ENCODE data around the gene SYNC. TPM values are rescaled to one million over a fixed set of nuclear protein-coding genes. Genes with fewer than 3 reads are reported as not detected.

The SYNC gene
- total RNA-seq, 2 donors from 2014 or later = 2.3 to 4.9 TPM

GRCh38 chr1:32742199-32742947, 39.8 kb upstream of the SYNC start:
- H3K36me3 ChIP-seq (replicated peaks in 1 of 2; ENCODE audit: insufficient read depth in 1 of 2, low read depth in 2 of 2) = no peaks in the 10 kb centered on the region
- WGBS, 2 donors = 3% methylated on average over 28 of the region's 28 CpGs; no CpG with 5 or more reads in 1 of the 2 donors
- H3K27me3 ChIP-seq = no peaks in the 10 kb centered on the region
- peak overlapping the region; percentile 93 to 100 (median 98) for H3K27ac ChIP-seq
- TF ChIP-seq POLR2A (IDR thresholded peaks at IDR 0.05) (peak; percentile 49 to 87 (median 80)), CTCF (IDR thresholded peaks at IDR 0.05) (no peak)
- H3K9me3 ChIP-seq = no peaks in the 10 kb centered on the region
- ATAC-seq (peak; percentile 62), DNase-seq (peak; percentile 63 to 74 (median 70))
- H3K4me1 ChIP-seq = peaks cover 64% of the 10 kb centered on the region
- peak overlapping the region; percentile 76 to 83 for H3K4me3 ChIP-seq
- intact Hi-C loops (cut with DNase I) = no loop called here

GRCh38 chr1:32741413-32742198, 39.0 kb upstream of the SYNC start:
- 0 to 1% methylated on average over 15 to 49 of the region's 103 CpGs for WGBS, 2 donors
- Histone ChIP-seq H3K27me3 (no peaks in the 10 kb centered on the region), H3K9me3 (no peaks in the 10 kb centered on the region), H3K4me1 (peaks cover 70% of the 10 kb centered on the region), H3K4me3 (peak overlapping the region; percentile 76 to 83), H3K27ac (peak overlapping the region; percentile 93 to 100 (median 98)), H3K36me3 (replicated peaks in 1 of 2; ENCODE audit: insufficient read depth in 1 of 2, low read depth in 2 of 2) (no peaks in the 10 kb centered on the region)
- intact Hi-C loops (cut with DNase I) = no loop called here
- DNase-seq (peak in 2 of 4 donors; percentile 50), ATAC-seq (peak; percentile 71)
- TF ChIP-seq CTCF (IDR thresholded peaks at IDR 0.05) (peak in 6 of 7 experiments; percentile 17 to 52 (median 31)), POLR2A (IDR thresholded peaks at IDR 0.05) (peak in 2 of 3 donors; percentile 26 to 31)

- Histone ChIP-seq H3K27me3 (no peaks in the 10 kb centered on the region), H3K36me3 (replicated peaks in 1 of 2; ENCODE audit: insufficient read depth in 1 of 2, low read depth in 2 of 2) (no peaks in the 10 kb centered on the region), H3K4me3 (peak overlapping the region; percentile 41 to 59), H3K9me3 (no peaks in the 10 kb centered on the region), H3K27ac (peak overlapping the region; percentile 93 to 100 (median 98)), H3K4me1 (peaks cover 65% of the 10 kb centered on the region)
- no peak for TF ChIP-seq POLR2A (IDR thresholded peaks at IDR 0.05)
- TF ChIP-seq CTCF (IDR thresholded peaks at IDR 0.05) = no peak
- DNase-seq (no peak), ATAC-seq (no peak)
- WGBS, 2 donors = 13 to 17% methylated on average over 7 to 10 of the region's 10 CpGs
- intact Hi-C loops (cut with DNase I) = no loop called here
These were observed 38.5 kb upstream of the SYNC start for GRCh38 chr1:32741059-32741412.

GRCh38 chr1:32736812-32737791, 34.5 kb upstream of the SYNC start:
- intact Hi-C loops (cut with DNase I) = no loop called here
- Histone ChIP-seq H3K27me3 (no peaks in the 10 kb centered on the region), H3K4me3 (no peak overlapping the region), H3K36me3 (replicated peaks in 1 of 2; ENCODE audit: insufficient read depth in 1 of 2, low read depth in 2 of 2) (no peaks in the 10 kb centered on the region), H3K27ac (peak overlapping the region; percentile 42 to 79 (median 60)), H3K9me3 (no peaks in the 10 kb centered on the region), H3K4me1 (peaks cover 28% of the 10 kb centered on the region)
- DNase-seq = peak; percentile 76 to 86 (median 84)
- ATAC-seq = peak; percentile 79
- TF ChIP-seq POLR2A (IDR thresholded peaks at IDR 0.05) (peak in 2 of 3 donors; percentile 42 to 46), CTCF (IDR thresholded peaks at IDR 0.05) (peak in 1 of 7 experiments; percentile 6)
- WGBS, 2 donors = 66 to 81% methylated on average over 6 to 7 of the region's 7 CpGs

Measured in body of pancreas (tissue), 4 donors.